BE2C (cell line): Measurements from ENCODE around the gene LTBP1.

ENCODE experiments used
- DNase-seq: peaks from one replicate; pipeline ENCODE4 v3.0.0-alpha.2; 2020
- H3K27me3 ChIP-seq: fragments of 250-450 bp; sonication (Bioruptor Pico); 2 replicates; pipeline ENCODE4 v1.5.1; 2020; ENCODE audit warnings: mild to moderate bottlenecking
- H3K36me3 ChIP-seq: fragments of 250-450 bp; sonication (Bioruptor Pico); 2 replicates; pipeline ENCODE4 v1.5.1; 2020; ENCODE audit warnings: mild to moderate bottlenecking
- H3K4me1 ChIP-seq: fragments of 250-450 bp; sonication (Bioruptor Pico); 2 replicates; pipeline ENCODE4 v1.5.1; 2020
- H3K4me3 ChIP-seq: 2 replicates; pipeline ENCODE4 v1.5.1; 2011; ENCODE audit warnings: low read depth, low read length
- H3K9me3 ChIP-seq: fragments of 250-450 bp; sonication (Bioruptor Pico); 2 replicates; pipeline ENCODE4 v1.5.1; 2020
- TF ChIP-seq, protein P1 (sequence below): IDR thresholded peaks from 2 replicates; pipeline ENCODE4 v1.5.1; 2012; ENCODE audit warnings: mild to moderate bottlenecking, low read depth, low read length

Gene LTBP1

DNA sequence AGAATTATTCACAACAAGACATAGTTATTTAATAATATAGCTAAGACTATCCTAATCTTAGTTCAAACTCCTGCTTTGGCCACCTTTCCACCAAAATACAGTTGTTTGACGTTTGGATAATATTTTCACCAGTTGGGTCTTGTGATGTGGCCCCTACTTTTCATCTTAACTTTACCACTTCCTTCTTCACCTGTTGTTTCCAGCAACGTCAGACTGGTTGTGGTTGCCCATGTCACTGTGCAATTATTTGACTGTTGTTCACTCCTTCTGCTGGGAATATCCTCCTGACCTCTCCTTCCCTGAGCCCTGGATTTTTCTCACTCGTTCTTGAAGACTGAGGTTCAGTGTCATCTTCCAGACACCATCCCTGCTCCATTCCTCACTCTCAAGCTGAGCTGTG lies 397.5 kb downstream of the LTBP1 start:
- Histone ChIP-seq H3K36me3 (no peaks in the 10 kb centered on the region), H3K4me3 (no peak overlapping the region), H3K9me3 (no peaks in the 10 kb centered on the region), H3K4me1 (no peaks in the 10 kb centered on the region), H3K27me3 (no peaks in the 10 kb centered on the region; the same call in 1 of the 2 replicates)
- TF ChIP-seq, protein P1, sequence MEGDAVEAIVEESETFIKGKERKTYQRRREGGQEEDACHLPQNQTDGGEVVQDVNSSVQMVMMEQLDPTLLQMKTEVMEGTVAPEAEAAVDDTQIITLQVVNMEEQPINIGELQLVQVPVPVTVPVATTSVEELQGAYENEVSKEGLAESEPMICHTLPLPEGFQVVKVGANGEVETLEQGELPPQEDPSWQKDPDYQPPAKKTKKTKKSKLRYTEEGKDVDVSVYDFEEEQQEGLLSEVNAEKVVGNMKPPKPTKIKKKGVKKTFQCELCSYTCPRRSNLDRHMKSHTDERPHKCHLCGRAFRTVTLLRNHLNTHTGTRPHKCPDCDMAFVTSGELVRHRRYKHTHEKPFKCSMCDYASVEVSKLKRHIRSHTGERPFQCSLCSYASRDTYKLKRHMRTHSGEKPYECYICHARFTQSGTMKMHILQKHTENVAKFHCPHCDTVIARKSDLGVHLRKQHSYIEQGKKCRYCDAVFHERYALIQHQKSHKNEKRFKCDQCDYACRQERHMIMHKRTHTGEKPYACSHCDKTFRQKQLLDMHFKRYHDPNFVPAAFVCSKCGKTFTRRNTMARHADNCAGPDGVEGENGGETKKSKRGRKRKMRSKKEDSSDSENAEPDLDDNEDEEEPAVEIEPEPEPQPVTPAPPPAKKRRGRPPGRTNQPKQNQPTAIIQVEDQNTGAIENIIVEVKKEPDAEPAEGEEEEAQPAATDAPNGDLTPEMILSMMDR, result no peak
- no peak for DNase-seq

DNA sequence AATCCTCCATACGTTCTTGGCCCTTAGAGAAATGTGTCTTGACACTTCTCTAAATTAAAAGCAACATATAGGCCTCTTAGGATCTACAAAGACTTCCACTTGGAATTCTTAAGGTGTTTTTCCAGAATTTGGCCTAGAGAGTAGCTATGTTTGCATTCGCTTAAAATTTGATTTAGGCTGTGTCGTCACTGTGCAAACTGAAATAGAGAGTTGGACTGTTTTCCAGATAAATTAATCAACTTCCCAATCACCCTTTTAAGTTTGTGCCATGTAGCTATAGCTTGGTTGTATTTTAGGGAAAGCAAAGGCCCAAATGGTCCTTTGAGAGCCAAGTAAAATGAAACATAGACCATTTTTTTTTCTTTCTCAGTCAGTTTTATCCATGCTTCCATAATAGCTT lies 401.1 kb downstream of the LTBP1 start:
- Histone ChIP-seq H3K9me3 (no peaks in the 10 kb centered on the region), H3K4me3 (no peak overlapping the region), H3K36me3 (no peaks in the 10 kb centered on the region), H3K4me1 (no peaks in the 10 kb centered on the region), H3K27me3 (peaks cover 2% of the 10 kb centered on the region; the same call in 1 of the 2 replicates)
- no peak for DNase-seq
- TF ChIP-seq, protein P1, result no peak

DNA sequence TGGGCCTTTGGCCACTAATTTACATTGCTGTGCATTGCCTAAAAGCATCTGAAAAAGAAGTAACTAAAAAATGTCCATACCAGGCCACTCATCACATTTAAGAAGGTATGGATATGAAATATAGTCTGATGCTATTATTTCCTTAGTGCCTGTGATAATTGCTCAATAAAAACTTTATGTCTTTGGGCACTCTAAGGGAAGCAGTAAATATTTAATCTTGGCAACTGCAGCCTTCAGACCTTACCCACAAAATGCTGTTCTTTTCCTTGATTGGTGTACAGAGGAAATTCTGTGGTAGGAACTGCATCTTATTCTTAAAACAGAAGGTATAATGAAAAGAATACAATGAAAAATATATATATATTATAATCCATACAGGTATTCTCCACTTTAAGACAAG lies 403.9 kb downstream of the LTBP1 start:
- Histone ChIP-seq H3K36me3 (no peaks in the 10 kb centered on the region), H3K27me3 (peaks cover 2% of the 10 kb centered on the region; the same call in 1 of the 2 replicates), H3K4me1 (no peaks in the 10 kb centered on the region), H3K9me3 (no peaks in the 10 kb centered on the region), H3K4me3 (no peak overlapping the region)
- DNase-seq, result no peak
- TF ChIP-seq, protein P1, result no peak

DNA sequence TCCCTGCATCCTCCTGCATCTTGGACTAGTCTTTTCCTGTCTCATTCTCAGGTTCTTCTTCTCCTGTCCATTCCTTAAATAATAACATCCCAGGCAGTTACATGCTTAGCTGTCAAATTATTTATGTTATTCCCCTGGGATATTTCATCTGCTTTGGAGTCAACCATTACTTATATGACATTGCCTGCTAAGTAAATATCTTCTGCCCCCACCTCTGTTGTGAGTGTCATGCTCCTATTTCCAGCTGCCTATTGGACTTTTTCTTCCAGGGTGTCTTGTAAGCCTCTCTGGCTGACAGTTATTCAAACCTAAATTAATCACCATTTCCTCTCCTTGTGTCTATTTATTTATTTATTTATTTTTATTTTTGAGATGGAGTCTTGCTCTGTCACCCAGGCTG lies 405.0 kb downstream of the LTBP1 start:
- Histone ChIP-seq H3K4me3 (no peak overlapping the region), H3K9me3 (no peaks in the 10 kb centered on the region), H3K27me3 (peaks cover 2% of the 10 kb centered on the region; the same call in 1 of the 2 replicates), H3K4me1 (no peaks in the 10 kb centered on the region), H3K36me3 (no peaks in the 10 kb centered on the region)
- TF ChIP-seq, protein P1, result no peak
- no peak for DNase-seq

DNA sequence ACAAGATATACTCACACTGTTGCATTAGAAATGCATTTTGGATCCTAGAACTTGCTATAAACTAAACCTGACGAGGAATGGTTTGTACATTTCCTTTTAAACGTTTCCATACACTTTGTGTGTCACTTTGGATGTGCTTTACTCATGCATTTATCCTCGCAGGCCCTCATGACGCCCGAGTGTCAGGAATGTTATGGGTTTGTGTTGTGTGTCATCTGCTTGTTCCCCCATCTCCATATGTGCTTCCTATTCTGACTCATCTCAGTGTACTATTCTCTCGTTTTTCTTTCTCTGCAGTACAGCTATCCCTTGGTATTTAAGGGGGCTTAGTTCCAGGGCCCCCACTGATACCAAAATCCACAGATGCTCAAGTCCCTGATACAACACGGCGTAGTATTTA lies 408.2 kb downstream of the LTBP1 start:
- TF ChIP-seq, protein P1, result no peak
- Histone ChIP-seq H3K4me1 (no peaks in the 10 kb centered on the region), H3K4me3 (no peak overlapping the region), H3K27me3 (peaks cover 2% of the 10 kb centered on the region; the same call in 1 of the 2 replicates), H3K9me3 (no peaks in the 10 kb centered on the region), H3K36me3 (no peaks in the 10 kb centered on the region)
- no peak for DNase-seq

DNA sequence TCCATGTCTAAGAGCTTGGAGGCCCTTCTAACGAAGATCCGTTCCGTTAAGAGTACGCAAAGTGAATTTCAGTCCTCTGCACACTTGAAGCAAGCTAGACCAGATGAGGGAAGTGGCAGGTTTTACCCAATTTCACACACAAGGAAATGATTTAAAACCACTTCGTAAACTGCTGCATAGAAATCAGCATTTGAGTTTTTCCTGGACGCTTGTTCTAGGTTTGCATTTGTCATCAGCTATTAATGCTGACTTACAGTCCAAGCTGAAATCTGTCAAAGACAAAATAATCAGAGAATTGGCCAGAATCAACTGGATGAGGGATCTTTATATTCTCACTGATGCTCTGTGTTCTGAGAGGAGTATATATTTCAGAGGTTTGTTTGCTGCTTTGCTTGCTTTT lies 412.1 kb downstream of the LTBP1 start:
- Histone ChIP-seq H3K4me3 (no peak overlapping the region), H3K9me3 (no peaks in the 10 kb centered on the region), H3K36me3 (no peaks in the 10 kb centered on the region), H3K27me3 (no peaks in the 10 kb centered on the region; the same call in 1 of the 2 replicates), H3K4me1 (no peaks in the 10 kb centered on the region)
- TF ChIP-seq, protein P1, result no peak
- no peak for DNase-seq
